Fibroblast of the aortic adventitia (primary cell): ENCODE data around the gene IL26. TPM values are rescaled to one million over a fixed set of nuclear protein-coding genes. Genes with fewer than 3 reads are reported as not detected.
"Not testable (repeated sequence)": the region's sequence is repeated elsewhere in the genome, so short reads cannot be mapped to it uniquely, and the experiment has no call there.

Source experiments
- DNase-seq: peaks from one replicate; pipeline ENCODE4 v3.0.0-alpha.2; 2010; ENCODE audit warnings: low read depth
- H3K4me3 ChIP-seq: 2 replicates; pipeline ENCODE4 v1.5.1; 2011; ENCODE audit warnings: low read depth, mild to moderate bottlenecking, control low read depth, low read length, moderate library complexity
- CTCF ChIP-seq: IDR thresholded peaks from 2 replicates; pipeline ENCODE4 v1.5.1; 2011; ENCODE audit warnings: mild to moderate bottlenecking, low read length, control low read depth, inconsistent platforms; ENCODE audit not compliant: insufficient read depth
- total RNA-seq: library from RNA; depleted of rRNA; stranded (reverse); fragments of >200 nt; gene quantifications from 2 replicates; pipeline ENCODE4 v1.2.3, GENCODE V29; 2012; ENCODE audit warnings: low replicate concordance

The IL26 gene
- total RNA-seq, 1 donor, result not detected

GRCh38 chr12:68224613-68225285 lies 861 bp downstream of the IL26 start:
- no peak for TF ChIP-seq CTCF
- peak; percentile 71 for DNase-seq

GRCh38 chr12:68223067-68223747 lies 2.4 kb downstream of the IL26 start:
- peak; percentile 93 for DNase-seq
- peak overlapping the region; percentile 32 for H3K4me3 ChIP-seq
- peak; percentile 86 for TF ChIP-seq CTCF

More at GRCh38 chr12:68224613-68225285, 861 bp downstream of the IL26 start:
- H3K4me3 ChIP-seq, result no peak overlapping the region

- peak; percentile 34 for DNase-seq
- no peak for TF ChIP-seq CTCF
- H3K4me3 ChIP-seq, result peak overlapping the region; percentile 4
Observed at GRCh38 chr12:68222326-68222725, 3.3 kb downstream of the IL26 start.

- no peak overlapping the region for H3K4me3 ChIP-seq
- no peak for TF ChIP-seq CTCF
- DNase-seq, result no peak
Observed at GRCh38 chr12:68221497-68221896, 4.1 kb downstream of the IL26 start.

GRCh38 chr12:68210875-68211274 lies 14.7 kb downstream of the IL26 start:
- no peak for TF ChIP-seq CTCF
- no peak for DNase-seq
- H3K4me3 ChIP-seq, result no peak overlapping the region

- H3K4me3 ChIP-seq, DNase-seq: not testable (repeated sequence)
Observed at GRCh38 chr12:68209048-68209728, 16.4 kb downstream of the IL26 start.

- no peak overlapping the region for H3K4me3 ChIP-seq
- no peak for TF ChIP-seq CTCF
- no peak for DNase-seq
Observed at GRCh38 chr12:68207276-68207675, 18.3 kb downstream of the IL26 start.
